Upper lobe of right lung (tissue), 1 donor: ENCODE measurements around the gene PKP1. TPM values are rescaled to one million over a fixed set of nuclear protein-coding genes. Genes with fewer than 3 reads are reported as not detected.
A peak's percentile ranks its signal among the peaks of the same experiment; 100 is the strongest.

Experiments used
- ATAC-seq: fragments of 200-7000 bp; cut with Tn5 transposase; one replicate; pipeline ENCODE4 v1.9.1; 2020; ENCODE audit warnings: mild to moderate bottlenecking, moderate library complexity
- DNase-seq: peaks from one replicate; pipeline ENCODE4 v3.0.0-alpha.2; 2020
- H3K27ac ChIP-seq: fragments of 200-600 bp; one replicate; pipeline ENCODE4 v1.8.0; 2022
- H3K27me3 ChIP-seq: fragments of 200-600 bp; one replicate; pipeline ENCODE4 v1.8.0; 2022; ENCODE audit warnings: mild to moderate bottlenecking
- H3K36me3 ChIP-seq: fragments of 200-600 bp; one replicate; pipeline ENCODE4 v1.8.0; 2022
- H3K4me1 ChIP-seq: fragments of 200-600 bp; one replicate; pipeline ENCODE4 v1.8.0; 2022
- H3K4me3 ChIP-seq: fragments of 200-600 bp; one replicate; pipeline ENCODE4 v1.8.0; 2022; ENCODE audit warnings: mild to moderate bottlenecking
- H3K9me3 ChIP-seq: fragments of 200-600 bp; one replicate; pipeline ENCODE4 v1.8.0; 2022
- intact Hi-C: fragments of 100-400 bp; cut with DNase I; formaldehyde crosslinking; loops from one replicate; pipeline ENCODE4 v1.11.0; 2022
- total RNA-seq: library from RNA; stranded (reverse); fragmentation: NEBNext Ultra II Directional; extraction: Animal tissue kit (Norgen Biotek cat#: 25700); gene quantifications from one replicate; pipeline ENCODE4 v1.2.1, GENCODE V29; 2021
- TF ChIP-seq, protein P1 (sequence below): fragments of 200-600 bp; IDR thresholded peaks from one replicate; pipeline ENCODE4 v1.8.0; 2022; ENCODE audit warnings: antibody characterized with exemption
- donor health status: DM: no; HTN: yes; CAD: no; lungs with severe emphysema.

PKP1 gene
- total RNA-seq, 1 donor from 2014 or later, result 0.69 TPM

DNA sequence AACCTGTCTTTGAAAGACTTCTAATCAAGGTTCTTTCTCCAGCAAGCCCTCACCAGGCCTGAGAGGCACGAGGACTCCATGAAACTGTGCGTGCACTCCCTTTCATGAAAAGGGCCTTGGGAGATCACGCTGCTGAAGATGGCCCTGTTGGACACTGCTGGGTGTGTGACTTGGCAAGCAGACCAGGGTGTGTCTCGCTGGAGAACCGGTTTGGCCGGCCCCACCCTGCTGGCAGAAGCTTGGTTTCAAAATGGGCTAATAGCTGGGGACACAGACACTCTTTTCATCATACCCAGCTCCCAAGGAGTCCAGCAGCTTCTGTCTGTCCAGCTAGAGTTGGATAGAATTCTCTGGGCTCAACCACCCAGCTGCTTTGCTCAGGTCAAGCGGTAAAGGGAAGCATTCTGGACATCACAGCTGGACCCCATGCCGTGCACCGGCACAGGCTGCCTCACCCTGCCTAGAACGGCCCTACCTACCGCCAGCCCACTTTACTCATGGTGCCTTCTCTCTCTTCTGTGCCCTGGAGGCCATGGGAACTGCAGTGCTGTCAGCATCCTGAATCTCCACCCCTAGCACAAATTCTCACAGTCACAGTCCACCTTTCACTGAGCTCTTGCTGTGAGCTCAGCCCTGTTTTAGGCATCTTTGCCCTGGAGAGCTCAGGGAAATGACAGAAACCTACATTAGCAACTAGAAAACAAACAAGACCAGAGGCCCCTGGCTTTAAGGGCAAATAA lies 24.6 kb downstream of the PKP1 start:
- Histone ChIP-seq H3K27me3 (no peaks in the 10 kb centered on the region), H3K27ac (no peak overlapping the region), H3K4me3 (no peak overlapping the region), H3K36me3 (no peaks in the 10 kb centered on the region), H3K9me3 (no peaks in the 10 kb centered on the region), H3K4me1 (peaks cover 38% of the 10 kb centered on the region)
- ATAC-seq, result peak; percentile 4
- intact Hi-C loops, result no loop called here
- no peak for DNase-seq
- TF ChIP-seq, protein P1, sequence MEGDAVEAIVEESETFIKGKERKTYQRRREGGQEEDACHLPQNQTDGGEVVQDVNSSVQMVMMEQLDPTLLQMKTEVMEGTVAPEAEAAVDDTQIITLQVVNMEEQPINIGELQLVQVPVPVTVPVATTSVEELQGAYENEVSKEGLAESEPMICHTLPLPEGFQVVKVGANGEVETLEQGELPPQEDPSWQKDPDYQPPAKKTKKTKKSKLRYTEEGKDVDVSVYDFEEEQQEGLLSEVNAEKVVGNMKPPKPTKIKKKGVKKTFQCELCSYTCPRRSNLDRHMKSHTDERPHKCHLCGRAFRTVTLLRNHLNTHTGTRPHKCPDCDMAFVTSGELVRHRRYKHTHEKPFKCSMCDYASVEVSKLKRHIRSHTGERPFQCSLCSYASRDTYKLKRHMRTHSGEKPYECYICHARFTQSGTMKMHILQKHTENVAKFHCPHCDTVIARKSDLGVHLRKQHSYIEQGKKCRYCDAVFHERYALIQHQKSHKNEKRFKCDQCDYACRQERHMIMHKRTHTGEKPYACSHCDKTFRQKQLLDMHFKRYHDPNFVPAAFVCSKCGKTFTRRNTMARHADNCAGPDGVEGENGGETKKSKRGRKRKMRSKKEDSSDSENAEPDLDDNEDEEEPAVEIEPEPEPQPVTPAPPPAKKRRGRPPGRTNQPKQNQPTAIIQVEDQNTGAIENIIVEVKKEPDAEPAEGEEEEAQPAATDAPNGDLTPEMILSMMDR, result no peak

DNA sequence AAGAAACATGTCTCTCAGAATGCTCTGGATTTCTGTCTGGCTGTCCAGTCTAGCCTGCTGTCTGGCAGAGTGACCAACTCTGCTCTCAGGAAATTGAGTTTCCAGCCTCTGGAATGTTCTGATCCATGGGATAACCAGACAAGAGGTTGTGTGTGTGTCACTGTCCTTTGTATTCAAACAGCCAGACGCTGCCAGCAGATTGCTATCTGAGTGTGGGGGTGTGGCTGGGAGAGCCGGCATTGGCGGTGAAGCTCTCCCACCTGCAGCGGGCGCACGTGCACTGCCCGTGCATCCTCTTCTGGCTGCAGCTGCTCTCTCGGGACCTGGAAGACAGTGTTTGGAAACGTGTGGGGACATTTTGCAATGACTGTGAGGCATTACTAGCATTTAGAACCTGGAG lies 26.1 kb downstream of the PKP1 start:
- H3K9me3 ChIP-seq, result no peaks in the 10 kb centered on the region
- TF ChIP-seq, protein P1, result peak; percentile 21
- H3K27ac ChIP-seq, result peak overlapping the region; percentile 47
- intact Hi-C loops, result no loop called here
- H3K36me3 ChIP-seq, result no peaks in the 10 kb centered on the region
- DNase-seq (peak; percentile 80), ATAC-seq (peak; percentile 75)
- peaks cover 38% of the 10 kb centered on the region for H3K4me1 ChIP-seq
- no peak overlapping the region for H3K4me3 ChIP-seq
- no peaks in the 10 kb centered on the region for H3K27me3 ChIP-seq

DNA sequence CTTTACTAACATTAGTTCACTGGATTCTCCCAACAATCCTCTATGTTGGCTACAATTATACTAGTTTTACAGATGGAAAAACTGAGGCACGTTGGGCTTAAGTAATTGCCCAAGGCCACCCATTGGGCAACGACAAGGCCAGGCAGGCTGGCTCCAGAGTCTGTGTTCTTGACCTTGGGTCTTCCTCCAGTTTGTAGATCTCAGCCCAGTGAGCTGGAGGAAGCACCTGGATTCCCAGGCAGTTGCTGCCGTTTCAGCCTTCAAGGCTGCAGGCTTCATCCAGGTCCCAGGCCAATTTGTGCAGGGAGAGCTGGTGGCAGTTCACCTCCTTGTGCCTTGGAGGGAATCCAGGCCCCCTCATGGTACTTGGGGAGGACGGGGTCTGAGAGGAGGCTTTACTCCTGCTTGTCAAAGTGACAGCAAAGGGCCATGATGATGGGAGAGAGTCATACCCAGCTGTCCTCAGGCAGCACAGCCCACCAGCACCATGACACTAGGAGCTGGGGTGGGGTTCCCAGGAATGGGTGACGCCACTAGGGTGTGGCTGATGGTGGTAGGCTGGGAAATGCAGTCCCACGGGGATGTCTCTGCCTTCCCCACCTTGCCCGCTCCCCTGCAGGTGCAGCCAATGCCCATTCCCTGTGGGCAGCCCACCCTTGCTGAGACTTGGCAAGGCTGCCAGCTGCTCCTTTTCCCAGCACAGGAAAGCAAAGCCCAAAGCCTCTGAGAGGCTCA lies 27.1 kb downstream of the PKP1 start:
- Histone ChIP-seq H3K36me3 (no peaks in the 10 kb centered on the region), H3K9me3 (no peaks in the 10 kb centered on the region), H3K4me3 (no peak overlapping the region), H3K27me3 (no peaks in the 10 kb centered on the region), H3K4me1 (peaks cover 38% of the 10 kb centered on the region), H3K27ac (no peak overlapping the region)
- ATAC-seq (no peak), DNase-seq (no peak)
- TF ChIP-seq, protein P1, result no peak
- intact Hi-C loops, result no loop called here

DNA sequence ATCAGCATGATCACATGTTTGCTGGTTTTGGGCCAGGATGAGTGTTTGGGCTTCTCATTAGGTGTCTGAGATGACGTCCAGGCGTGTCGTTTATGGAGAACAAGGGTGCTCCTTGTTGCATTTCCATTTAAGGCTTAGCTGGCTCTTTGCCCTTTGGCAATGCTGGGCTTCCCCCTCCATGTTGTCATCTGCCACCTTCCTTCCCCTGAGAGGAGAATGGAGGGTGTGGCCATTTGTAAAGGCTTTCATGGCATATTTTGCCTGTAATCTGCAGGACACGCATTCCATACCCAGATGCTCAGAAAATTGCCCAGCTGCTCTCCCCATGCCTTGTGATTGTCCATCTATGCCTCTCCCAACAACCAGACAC lies 27.7 kb downstream of the PKP1 start:
- ATAC-seq (no peak), DNase-seq (no peak)
- H3K4me3 ChIP-seq, result no peak overlapping the region
- no peaks in the 10 kb centered on the region for H3K27me3 ChIP-seq
- H3K27ac ChIP-seq, result no peak overlapping the region
- H3K9me3 ChIP-seq, result no peaks in the 10 kb centered on the region
- intact Hi-C loops, result no loop called here
- peaks cover 38% of the 10 kb centered on the region for H3K4me1 ChIP-seq
- TF ChIP-seq, protein P1, result no peak
- no peaks in the 10 kb centered on the region for H3K36me3 ChIP-seq

DNA sequence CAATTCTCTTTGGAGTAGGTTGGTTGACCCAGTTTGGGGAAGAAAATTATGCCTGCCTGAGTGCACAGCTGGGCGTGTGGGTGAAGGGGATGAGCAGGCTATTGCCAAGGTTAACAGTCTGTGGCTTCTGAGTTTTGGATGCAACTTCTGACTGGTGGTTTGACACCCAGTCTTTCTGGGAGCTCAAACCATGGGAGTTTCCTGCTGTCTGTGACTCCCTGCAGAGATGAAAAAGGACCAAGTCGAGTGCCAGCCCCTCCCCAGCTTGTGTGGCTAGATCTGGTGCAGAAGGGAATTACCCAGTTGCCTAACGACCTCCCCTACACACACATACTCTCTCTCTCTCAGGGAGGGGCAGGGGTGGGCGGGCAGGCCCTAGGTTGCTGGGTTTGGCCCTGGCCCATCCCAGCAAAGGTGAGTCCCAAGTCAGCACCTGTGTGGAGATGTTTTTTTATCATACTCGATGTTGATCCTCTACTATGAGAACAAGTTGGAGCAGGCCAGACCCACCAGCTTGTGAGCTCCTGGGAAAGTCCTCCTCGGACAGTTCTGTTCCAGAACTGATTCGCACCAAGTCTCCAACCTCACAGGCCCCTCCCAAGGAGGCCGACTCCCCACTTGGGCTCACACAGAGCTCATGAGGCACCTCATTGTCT lies 28.2 kb downstream of the PKP1 start:
- Histone ChIP-seq H3K4me1 (peaks cover 38% of the 10 kb centered on the region), H3K27ac (no peak overlapping the region), H3K36me3 (no peaks in the 10 kb centered on the region), H3K9me3 (no peaks in the 10 kb centered on the region), H3K4me3 (no peak overlapping the region), H3K27me3 (no peaks in the 10 kb centered on the region)
- no peak for DNase-seq
- TF ChIP-seq, protein P1, result no peak
- ATAC-seq, result no peak
- intact Hi-C loops, result no loop called here
